ENCODE measurements around the gene PADI2.

PADI2 gene

GRCh38 chr1:17021896-17022295, 97.4 kb downstream of the PADI2 start:
- Histone ChIP-seq H3K4ac (ENCODE audit: low read depth, low read length) (no peak overlapping the region), H3K23ac (ENCODE audit: low read length) (no peak overlapping the region), H3K27me3 (ENCODE audit: insufficient read depth, low read length, poor library complexity) (no peaks in the 10 kb centered on the region), H4K8ac (ENCODE audit: low read depth, low read length) (no peak overlapping the region), H3K36me3 (ENCODE audit: control insufficient read depth, insufficient read depth, low read length) (peaks cover 21% of the 10 kb centered on the region), H3K4me2 (ENCODE audit: low read length) (no peak overlapping the region), H3K79me2 (ENCODE audit: control insufficient read depth, insufficient read depth, low read length) (no peaks in the 10 kb centered on the region), H3K79me1 (ENCODE audit: low read length) (no peaks in the 10 kb centered on the region), H3K18ac (ENCODE audit: low read length) (no peak overlapping the region), H3K27ac (ENCODE audit: low read depth, low read length) (no peak overlapping the region), H2BK120ac (ENCODE audit: low read depth, low read length) (no peak overlapping the region), H2BK15ac (replicated peaks; ENCODE audit: low read depth) (no peak overlapping the region), H3K4me1 (ENCODE audit: control insufficient read depth, low read depth, low read length) (no peaks in the 10 kb centered on the region), H2BK5ac (ENCODE audit: low read length) (no peak overlapping the region), H3K4me3 (ENCODE audit: low read length) (no peak overlapping the region), H2AK5ac (ENCODE audit: low read length) (no peak overlapping the region), H3K9ac (ENCODE audit: low read length) (no peak overlapping the region), H3K56ac (ENCODE audit: low read length) (no peak overlapping the region), H4K5ac (ENCODE audit: low read length) (no peak overlapping the region)
- no peak for DNase-seq
- WGBS (ENCODE audit: extremely low coverage, insufficient coverage, low lambda C conversion rate), result no CpG with 5 or more reads among the region's 10 CpGs

GRCh38 chr1:17020502-17020901, 98.7 kb downstream of the PADI2 start:
- DNase-seq, result no peak
- no peak overlapping the region for H3K27ac ChIP-seq (ENCODE audit: low read depth, low read length)
- H3K27me3 ChIP-seq (ENCODE audit: insufficient read depth, low read length, poor library complexity), result no peaks in the 10 kb centered on the region
- H3K4me1 ChIP-seq (ENCODE audit: control insufficient read depth, low read depth, low read length), result no peaks in the 10 kb centered on the region
- H2AK5ac ChIP-seq (ENCODE audit: low read length), result no peak overlapping the region
- H3K79me2 ChIP-seq (ENCODE audit: control insufficient read depth, insufficient read depth, low read length), result no peaks in the 10 kb centered on the region
- no peak overlapping the region for H4K5ac ChIP-seq (ENCODE audit: low read length)
- H3K9ac ChIP-seq (ENCODE audit: low read length), result no peak overlapping the region
- H3K23ac ChIP-seq (ENCODE audit: low read length), result no peak overlapping the region
- no peak overlapping the region for H3K4ac ChIP-seq (ENCODE audit: low read depth, low read length)
- no peak overlapping the region for H4K8ac ChIP-seq (ENCODE audit: low read depth, low read length)
- WGBS (ENCODE audit: extremely low coverage, insufficient coverage, low lambda C conversion rate), result no CpG with 5 or more reads among the region's 2 CpGs
- no peak overlapping the region for H2BK120ac ChIP-seq (ENCODE audit: low read depth, low read length)
- no peak overlapping the region for H3K18ac ChIP-seq (ENCODE audit: low read length)
- H3K36me3 ChIP-seq (ENCODE audit: control insufficient read depth, insufficient read depth, low read length), result peaks cover 18% of the 10 kb centered on the region
- no peaks in the 10 kb centered on the region for H3K79me1 ChIP-seq (ENCODE audit: low read length)
- no peak overlapping the region for H3K4me3 ChIP-seq (ENCODE audit: low read length)
- H2BK15ac ChIP-seq (replicated peaks; ENCODE audit: low read depth), result no peak overlapping the region
- H2BK5ac ChIP-seq (ENCODE audit: low read length), result no peak overlapping the region
- no peak overlapping the region for H3K4me2 ChIP-seq (ENCODE audit: low read length)
- no peak overlapping the region for H3K56ac ChIP-seq (ENCODE audit: low read length)

- no CpG with 5 or more reads among the region's 1 CpG for WGBS (ENCODE audit: extremely low coverage, insufficient coverage, low lambda C conversion rate)
- Histone ChIP-seq H3K4me3 (ENCODE audit: low read length) (no peak overlapping the region), H3K79me1 (ENCODE audit: low read length) (no peaks in the 10 kb centered on the region), H2BK15ac (replicated peaks; ENCODE audit: low read depth) (no peak overlapping the region), H4K5ac (ENCODE audit: low read length) (no peak overlapping the region), H3K36me3 (ENCODE audit: control insufficient read depth, insufficient read depth, low read length) (peaks cover 17% of the 10 kb centered on the region), H2AK5ac (ENCODE audit: low read length) (no peak overlapping the region), H3K18ac (ENCODE audit: low read length) (no peak overlapping the region), H2BK5ac (ENCODE audit: low read length) (no peak overlapping the region), H3K4me1 (ENCODE audit: control insufficient read depth, low read depth, low read length) (no peaks in the 10 kb centered on the region), H3K79me2 (ENCODE audit: control insufficient read depth, insufficient read depth, low read length) (no peaks in the 10 kb centered on the region), H2BK120ac (ENCODE audit: low read depth, low read length) (no peak overlapping the region), H3K4me2 (ENCODE audit: low read length) (no peak overlapping the region), H4K8ac (ENCODE audit: low read depth, low read length) (no peak overlapping the region), H3K27ac (ENCODE audit: low read depth, low read length) (no peak overlapping the region), H3K27me3 (ENCODE audit: insufficient read depth, low read length, poor library complexity) (no peaks in the 10 kb centered on the region), H3K4ac (ENCODE audit: low read depth, low read length) (no peak overlapping the region), H3K9ac (ENCODE audit: low read length) (no peak overlapping the region), H3K56ac (ENCODE audit: low read length) (no peak overlapping the region), H3K23ac (ENCODE audit: low read length) (no peak overlapping the region)
- no peak for DNase-seq
Observed at GRCh38 chr1:17018849-17019248, 100.4 kb downstream of the PADI2 start.

- Histone ChIP-seq H3K79me1 (ENCODE audit: low read length) (no peaks in the 10 kb centered on the region), H4K8ac (ENCODE audit: low read depth, low read length) (no peak overlapping the region), H3K4ac (ENCODE audit: low read depth, low read length) (no peak overlapping the region), H2BK120ac (ENCODE audit: low read depth, low read length) (no peak overlapping the region), H3K27me3 (ENCODE audit: insufficient read depth, low read length, poor library complexity) (no peaks in the 10 kb centered on the region), H3K4me2 (ENCODE audit: low read length) (no peak overlapping the region), H3K4me3 (ENCODE audit: low read length) (no peak overlapping the region), H3K18ac (ENCODE audit: low read length) (no peak overlapping the region), H2BK15ac (replicated peaks; ENCODE audit: low read depth) (no peak overlapping the region), H3K4me1 (ENCODE audit: control insufficient read depth, low read depth, low read length) (peaks cover 5% of the 10 kb centered on the region), H3K23ac (ENCODE audit: low read length) (no peak overlapping the region), H3K36me3 (ENCODE audit: control insufficient read depth, insufficient read depth, low read length) (peaks cover 8% of the 10 kb centered on the region), H4K5ac (ENCODE audit: low read length) (no peak overlapping the region), H3K9ac (ENCODE audit: low read length) (no peak overlapping the region), H3K56ac (ENCODE audit: low read length) (no peak overlapping the region), H3K79me2 (ENCODE audit: control insufficient read depth, insufficient read depth, low read length) (no peaks in the 10 kb centered on the region), H3K27ac (ENCODE audit: low read depth, low read length) (no peak overlapping the region), H2AK5ac (ENCODE audit: low read length) (no peak overlapping the region), H2BK5ac (ENCODE audit: low read length) (no peak overlapping the region)
- no CpG with 5 or more reads among the region's 7 CpGs for whole genome bisulfite sequencing (ENCODE audit: extremely low coverage, insufficient coverage, low lambda C conversion rate)
- no peak for DNase-seq
Observed at GRCh38 chr1:17017435-17017834, 101.8 kb downstream of the PADI2 start.

All from mesendoderm (in vitro differentiated cells).